ENCODE results near the gene CRMP1.

- no peak for TF ChIP-seq CTCF (IDR thresholded peaks at IDR 0.05)
- no peak for TF ChIP-seq POLR2A (IDR thresholded peaks at IDR 0.05)
These were observed 41.3 kb upstream of the CRMP1 start for GRCh38 chr4:5933996-5934831.

Data from thyroid gland (tissue), 4 donors.